Measurements from ENCODE around the gene ZFP36L2.
A peak's percentile ranks its signal among the peaks of the same experiment; 100 is the strongest.

The ZFP36L2 gene

GRCh38 chr2:43217228-43218154 lies 8.9 kb downstream of the ZFP36L2 start (continued):
- TF ChIP-seq WT1 (tag by site-specific recombination; IDR thresholded peaks at IDR 0.05) (peak; percentile 75), OSR2 (tag by site-specific recombination; IDR thresholded peaks at IDR 0.05) (peak; percentile 36; the same call in 1 of the 2 replicates), FEZF1 (tag by site-specific recombination; IDR thresholded peaks at IDR 0.05) (no peak), ZBTB20 (tag by site-specific recombination; IDR thresholded peaks at IDR 0.05) (peak; percentile 66; the same call in 1 of the 2 replicates), SCRT1 (tag by site-specific recombination; IDR thresholded peaks at IDR 0.05; ENCODE audit: borderline replicate concordance) (no peak), SALL2 (tag by site-specific recombination; IDR thresholded peaks at IDR 0.05; ENCODE audit: borderline replicate concordance) (no peak), GLIS2 (tag by site-specific recombination; IDR thresholded peaks at IDR 0.05) (0 out of 2 replicates have a peak, but pooled peaks have one; percentile 20), ZSCAN18 (tag by site-specific recombination; IDR thresholded peaks at IDR 0.05) (no peak), ZNF600 (tag by site-specific recombination; IDR thresholded peaks at IDR 0.05) (no peak), ZNF426 (tag by site-specific recombination; IDR thresholded peaks at IDR 0.05) (no peak), ZNF529 (tag by site-specific recombination; IDR thresholded peaks at IDR 0.05; ENCODE audit: insufficient replicate concordance) (no peak), ZNF518A (tag by site-specific recombination; conservative IDR thresholded peaks at IDR 0.05; ENCODE audit: low read depth) (no peak), SP2 (tag by site-specific recombination; IDR thresholded peaks at IDR 0.05) (peak; percentile 34), ZNF704 (tag by site-specific recombination; IDR thresholded peaks at IDR 0.05) (no peak), ZFP41 (tag by site-specific recombination; IDR thresholded peaks at IDR 0.05; ENCODE audit: borderline replicate concordance) (no peak), ZNF792 (tag by site-specific recombination; IDR thresholded peaks at IDR 0.05) (no peak), BCL11B (tag by site-specific recombination; IDR thresholded peaks at IDR 0.05; ENCODE audit: low read depth) (no peak), HOXA7 (CRISPR knock-in tag; IDR thresholded peaks at IDR 0.05; ENCODE audit: borderline replicate concordance) (no peak), ZNF146 (tag by site-specific recombination; IDR thresholded peaks at IDR 0.05) (peak; percentile 68; the same call in 1 of the 2 replicates), ZNF132 (tag by site-specific recombination; IDR thresholded peaks at IDR 0.05; ENCODE audit: borderline replicate concordance) (no peak), REST (tag by site-specific recombination; IDR thresholded peaks at IDR 0.05) (no peak), ZBTB49 (tag by site-specific recombination; IDR thresholded peaks at IDR 0.05; ENCODE audit: low read depth) (no peak), ZNF341 (tag by site-specific recombination; IDR thresholded peaks at IDR 0.05; ENCODE audit: low read depth) (peak; percentile 77)
